ENCODE measurements around the gene PHF21B.

DNA sequence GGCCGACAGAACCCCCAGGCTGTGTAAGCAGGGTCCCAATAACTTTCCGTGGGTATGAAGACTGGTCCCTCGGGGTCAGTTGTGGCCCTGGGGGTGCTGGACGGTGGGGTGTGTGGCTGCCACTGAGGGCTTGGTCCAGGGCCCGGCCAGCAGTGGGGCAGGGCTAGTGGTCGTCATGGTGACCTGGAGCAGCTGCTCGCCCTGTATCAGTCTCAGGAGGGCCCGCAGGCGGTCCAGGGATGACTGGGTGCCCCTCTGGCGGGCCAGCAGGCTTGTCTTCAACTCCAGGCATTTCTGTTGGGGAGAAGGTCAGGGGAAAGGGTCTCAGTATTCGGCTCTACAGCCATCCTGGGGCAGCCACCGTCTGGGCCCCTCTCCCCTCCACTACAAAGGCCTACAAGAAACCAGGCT is 126.8 kb downstream of the PHF21B start:
- TF ChIP-seq, protein P1, sequence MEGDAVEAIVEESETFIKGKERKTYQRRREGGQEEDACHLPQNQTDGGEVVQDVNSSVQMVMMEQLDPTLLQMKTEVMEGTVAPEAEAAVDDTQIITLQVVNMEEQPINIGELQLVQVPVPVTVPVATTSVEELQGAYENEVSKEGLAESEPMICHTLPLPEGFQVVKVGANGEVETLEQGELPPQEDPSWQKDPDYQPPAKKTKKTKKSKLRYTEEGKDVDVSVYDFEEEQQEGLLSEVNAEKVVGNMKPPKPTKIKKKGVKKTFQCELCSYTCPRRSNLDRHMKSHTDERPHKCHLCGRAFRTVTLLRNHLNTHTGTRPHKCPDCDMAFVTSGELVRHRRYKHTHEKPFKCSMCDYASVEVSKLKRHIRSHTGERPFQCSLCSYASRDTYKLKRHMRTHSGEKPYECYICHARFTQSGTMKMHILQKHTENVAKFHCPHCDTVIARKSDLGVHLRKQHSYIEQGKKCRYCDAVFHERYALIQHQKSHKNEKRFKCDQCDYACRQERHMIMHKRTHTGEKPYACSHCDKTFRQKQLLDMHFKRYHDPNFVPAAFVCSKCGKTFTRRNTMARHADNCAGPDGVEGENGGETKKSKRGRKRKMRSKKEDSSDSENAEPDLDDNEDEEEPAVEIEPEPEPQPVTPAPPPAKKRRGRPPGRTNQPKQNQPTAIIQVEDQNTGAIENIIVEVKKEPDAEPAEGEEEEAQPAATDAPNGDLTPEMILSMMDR (IDR thresholded peaks at IDR 0.05; ENCODE audit: extremely low read depth in 1 of 2, insufficient read depth in 1 of 2, low read depth in 1 of 2, low read length in 2 of 2), result no peak
- TF ChIP-seq POLR2AphosphoS5 (IDR thresholded peaks at IDR 0.05; ENCODE audit: insufficient read depth, low read depth, low read length), result no peak
- no peak for TF ChIP-seq FOS (IDR thresholded peaks at IDR 0.05; ENCODE audit: borderline replicate concordance, insufficient read depth, low read length)
- TF ChIP-seq POLR2A (IDR thresholded peaks at IDR 0.05; ENCODE audit: low read depth, low read length), result no peak
